ENCODE results near the gene CHORDC1. TPM values are rescaled to one million over a fixed set of nuclear protein-coding genes. Genes with fewer than 3 reads are reported as not detected.

CHORDC1 gene
- polyA plus RNA-seq, 1 of the 3 experiments (the other 2 are of a cell fraction) = 12.1 TPM

DNA sequence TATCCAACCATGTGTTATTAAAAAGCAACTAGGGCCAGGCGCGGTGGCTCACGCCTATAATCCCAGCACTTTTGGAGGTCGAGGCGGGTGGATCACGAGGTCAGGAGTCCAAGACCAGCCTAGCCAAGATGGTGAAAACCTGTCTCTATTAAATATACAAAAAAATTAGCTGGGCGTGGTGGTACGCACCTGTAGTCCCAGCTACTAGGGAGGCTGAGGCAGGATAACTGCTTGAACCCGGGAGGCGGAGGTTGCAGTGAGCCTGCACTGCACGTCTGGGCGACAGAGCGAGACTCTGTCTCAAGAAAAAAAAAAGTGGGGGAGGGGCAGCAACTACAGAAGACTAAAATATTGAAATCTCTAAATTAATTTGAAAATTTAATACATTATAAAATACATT, 18.4 kb downstream of the CHORDC1 start (continued):
- TF ChIP-seq, protein P1, sequence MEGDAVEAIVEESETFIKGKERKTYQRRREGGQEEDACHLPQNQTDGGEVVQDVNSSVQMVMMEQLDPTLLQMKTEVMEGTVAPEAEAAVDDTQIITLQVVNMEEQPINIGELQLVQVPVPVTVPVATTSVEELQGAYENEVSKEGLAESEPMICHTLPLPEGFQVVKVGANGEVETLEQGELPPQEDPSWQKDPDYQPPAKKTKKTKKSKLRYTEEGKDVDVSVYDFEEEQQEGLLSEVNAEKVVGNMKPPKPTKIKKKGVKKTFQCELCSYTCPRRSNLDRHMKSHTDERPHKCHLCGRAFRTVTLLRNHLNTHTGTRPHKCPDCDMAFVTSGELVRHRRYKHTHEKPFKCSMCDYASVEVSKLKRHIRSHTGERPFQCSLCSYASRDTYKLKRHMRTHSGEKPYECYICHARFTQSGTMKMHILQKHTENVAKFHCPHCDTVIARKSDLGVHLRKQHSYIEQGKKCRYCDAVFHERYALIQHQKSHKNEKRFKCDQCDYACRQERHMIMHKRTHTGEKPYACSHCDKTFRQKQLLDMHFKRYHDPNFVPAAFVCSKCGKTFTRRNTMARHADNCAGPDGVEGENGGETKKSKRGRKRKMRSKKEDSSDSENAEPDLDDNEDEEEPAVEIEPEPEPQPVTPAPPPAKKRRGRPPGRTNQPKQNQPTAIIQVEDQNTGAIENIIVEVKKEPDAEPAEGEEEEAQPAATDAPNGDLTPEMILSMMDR (IDR thresholded peaks at IDR 0.05) = no peak
- TF ChIP-seq CHD2 (IDR thresholded peaks at IDR 0.05; ENCODE audit: low read length, partially characterized antibody) (no peak), FOXJ3 (CRISPR knock-in tag; IDR thresholded peaks at IDR 0.05) (no peak)

DNA sequence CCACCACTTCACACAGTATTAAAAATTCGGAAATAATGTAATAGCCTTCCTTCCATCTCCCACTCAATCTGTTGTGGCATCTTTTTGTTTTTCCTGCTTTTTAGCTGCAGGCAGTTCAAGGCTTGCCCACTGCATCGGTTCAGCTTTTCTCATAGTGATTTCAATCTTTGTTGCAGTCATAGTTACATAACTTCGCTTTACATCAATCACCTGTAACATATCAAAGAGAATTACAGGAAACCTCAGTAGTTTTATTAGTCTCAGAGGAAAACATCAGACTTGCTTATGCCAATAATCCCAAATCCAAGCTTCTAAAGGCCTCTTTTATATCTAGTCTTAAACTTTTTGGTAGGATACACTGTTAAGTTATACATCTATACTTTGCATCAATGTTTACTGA, 20.5 kb downstream of the CHORDC1 start:
- Histone ChIP-seq H3K4me1 (ENCODE audit: control insufficient read depth in 1 of 2, insufficient read depth in 2 of 2, low read depth in 1 of 2, low read length in 1 of 2) (peaks cover 3 to 6% of the 10 kb centered on the region in 2 experiments; a peak in 3 of 4 replicates), H4K20me1 (ENCODE audit: insufficient read depth) (no peaks in the 10 kb centered on the region), H3K4me3 (ENCODE audit: low read depth in 2 of 2, low read length in 1 of 2) (no peak overlapping the region), H3K27me3 (ENCODE audit: insufficient read depth) (no peaks in the 10 kb centered on the region), H3K36me3 (replicated peaks in 1 of 2; ENCODE audit: control insufficient read depth in 1 of 2, insufficient read depth in 2 of 2, low read length in 1 of 2) (peaks cover 73 to 89% of the 10 kb centered on the region in 2 experiments), H3K27ac (ENCODE audit: low read depth in 2 of 2, low read length in 1 of 2) (no peak overlapping the region), H3K79me2 (ENCODE audit: insufficient read depth) (no peaks in the 10 kb centered on the region; the same call in 1 of the 2 replicates), H3K9me2 (no peaks in the 10 kb centered on the region), H2AFZ (ENCODE audit: low read depth) (no peak overlapping the region), H3K9ac (no peak overlapping the region), H3K4me2 (no peak overlapping the region), H3K9me3 (no peaks in the 10 kb centered on the region), H3F3A (replicated peaks; ENCODE audit: insufficient read depth) (peaks cover 15% of the 10 kb centered on the region)
- POLR2A ChIA-PET = no interaction called here
- DNase-seq = no peak
- WGBS (ENCODE audit: low lambda C conversion rate) = 69% methylated on average over 3 of the region's 3 CpGs
- CTCF ChIA-PET = no interaction called here
- TF ChIP-seq, protein P2, sequence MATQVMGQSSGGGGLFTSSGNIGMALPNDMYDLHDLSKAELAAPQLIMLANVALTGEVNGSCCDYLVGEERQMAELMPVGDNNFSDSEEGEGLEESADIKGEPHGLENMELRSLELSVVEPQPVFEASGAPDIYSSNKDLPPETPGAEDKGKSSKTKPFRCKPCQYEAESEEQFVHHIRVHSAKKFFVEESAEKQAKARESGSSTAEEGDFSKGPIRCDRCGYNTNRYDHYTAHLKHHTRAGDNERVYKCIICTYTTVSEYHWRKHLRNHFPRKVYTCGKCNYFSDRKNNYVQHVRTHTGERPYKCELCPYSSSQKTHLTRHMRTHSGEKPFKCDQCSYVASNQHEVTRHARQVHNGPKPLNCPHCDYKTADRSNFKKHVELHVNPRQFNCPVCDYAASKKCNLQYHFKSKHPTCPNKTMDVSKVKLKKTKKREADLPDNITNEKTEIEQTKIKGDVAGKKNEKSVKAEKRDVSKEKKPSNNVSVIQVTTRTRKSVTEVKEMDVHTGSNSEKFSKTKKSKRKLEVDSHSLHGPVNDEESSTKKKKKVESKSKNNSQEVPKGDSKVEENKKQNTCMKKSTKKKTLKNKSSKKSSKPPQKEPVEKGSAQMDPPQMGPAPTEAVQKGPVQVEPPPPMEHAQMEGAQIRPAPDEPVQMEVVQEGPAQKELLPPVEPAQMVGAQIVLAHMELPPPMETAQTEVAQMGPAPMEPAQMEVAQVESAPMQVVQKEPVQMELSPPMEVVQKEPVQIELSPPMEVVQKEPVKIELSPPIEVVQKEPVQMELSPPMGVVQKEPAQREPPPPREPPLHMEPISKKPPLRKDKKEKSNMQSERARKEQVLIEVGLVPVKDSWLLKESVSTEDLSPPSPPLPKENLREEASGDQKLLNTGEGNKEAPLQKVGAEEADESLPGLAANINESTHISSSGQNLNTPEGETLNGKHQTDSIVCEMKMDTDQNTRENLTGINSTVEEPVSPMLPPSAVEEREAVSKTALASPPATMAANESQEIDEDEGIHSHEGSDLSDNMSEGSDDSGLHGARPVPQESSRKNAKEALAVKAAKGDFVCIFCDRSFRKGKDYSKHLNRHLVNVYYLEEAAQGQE (IDR thresholded peaks at IDR 0.05; ENCODE audit: low read depth, low read length) = no peak
- TF ChIP-seq NRF1 (IDR thresholded peaks at IDR 0.05; ENCODE audit: low read depth, low read length) = no peak
- no peak for TF ChIP-seq TCF12 (IDR thresholded peaks at IDR 0.05)
- TF ChIP-seq FOSL2 (IDR thresholded peaks at IDR 0.05; ENCODE audit: borderline replicate concordance, low read depth) = no peak
- TF ChIP-seq, protein P1 (IDR thresholded peaks at IDR 0.05) = no peak
- no peak for TF ChIP-seq YY1 (IDR thresholded peaks at IDR 0.05; ENCODE audit: low read depth)
- no peak for TF ChIP-seq SIN3A (IDR thresholded peaks at IDR 0.05; ENCODE audit: borderline replicate concordance, low read depth, low read length)
- TF ChIP-seq FOXM1 (IDR thresholded peaks at IDR 0.05; ENCODE audit: low read depth) = no peak
- TF ChIP-seq, protein P3, sequence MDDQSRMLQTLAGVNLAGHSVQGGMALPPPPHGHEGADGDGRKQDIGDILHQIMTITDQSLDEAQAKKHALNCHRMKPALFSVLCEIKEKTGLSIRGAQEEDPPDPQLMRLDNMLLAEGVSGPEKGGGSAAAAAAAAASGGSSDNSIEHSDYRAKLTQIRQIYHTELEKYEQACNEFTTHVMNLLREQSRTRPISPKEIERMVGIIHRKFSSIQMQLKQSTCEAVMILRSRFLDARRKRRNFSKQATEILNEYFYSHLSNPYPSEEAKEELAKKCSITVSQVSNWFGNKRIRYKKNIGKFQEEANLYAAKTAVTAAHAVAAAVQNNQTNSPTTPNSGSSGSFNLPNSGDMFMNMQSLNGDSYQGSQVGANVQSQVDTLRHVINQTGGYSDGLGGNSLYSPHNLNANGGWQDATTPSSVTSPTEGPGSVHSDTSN (IDR thresholded peaks at IDR 0.05) = no peak
- TF ChIP-seq, protein P4, sequence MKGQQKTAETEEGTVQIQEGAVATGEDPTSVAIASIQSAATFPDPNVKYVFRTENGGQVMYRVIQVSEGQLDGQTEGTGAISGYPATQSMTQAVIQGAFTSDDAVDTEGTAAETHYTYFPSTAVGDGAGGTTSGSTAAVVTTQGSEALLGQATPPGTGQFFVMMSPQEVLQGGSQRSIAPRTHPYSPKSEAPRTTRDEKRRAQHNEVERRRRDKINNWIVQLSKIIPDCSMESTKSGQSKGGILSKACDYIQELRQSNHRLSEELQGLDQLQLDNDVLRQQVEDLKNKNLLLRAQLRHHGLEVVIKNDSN (IDR thresholded peaks at IDR 0.05; ENCODE audit: borderline replicate concordance, low read depth) = no peak
- TF ChIP-seq, protein P5, sequence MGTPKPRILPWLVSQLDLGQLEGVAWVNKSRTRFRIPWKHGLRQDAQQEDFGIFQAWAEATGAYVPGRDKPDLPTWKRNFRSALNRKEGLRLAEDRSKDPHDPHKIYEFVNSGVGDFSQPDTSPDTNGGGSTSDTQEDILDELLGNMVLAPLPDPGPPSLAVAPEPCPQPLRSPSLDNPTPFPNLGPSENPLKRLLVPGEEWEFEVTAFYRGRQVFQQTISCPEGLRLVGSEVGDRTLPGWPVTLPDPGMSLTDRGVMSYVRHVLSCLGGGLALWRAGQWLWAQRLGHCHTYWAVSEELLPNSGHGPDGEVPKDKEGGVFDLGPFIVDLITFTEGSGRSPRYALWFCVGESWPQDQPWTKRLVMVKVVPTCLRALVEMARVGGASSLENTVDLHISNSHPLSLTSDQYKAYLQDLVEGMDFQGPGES (IDR thresholded peaks at IDR 0.05; ENCODE audit: low read depth, low read length) = no peak
- TF ChIP-seq, protein P6, sequence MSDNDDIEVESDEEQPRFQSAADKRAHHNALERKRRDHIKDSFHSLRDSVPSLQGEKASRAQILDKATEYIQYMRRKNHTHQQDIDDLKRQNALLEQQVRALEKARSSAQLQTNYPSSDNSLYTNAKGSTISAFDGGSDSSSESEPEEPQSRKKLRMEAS (IDR thresholded peaks at IDR 0.05; ENCODE audit: low read depth) = no peak
- TF ChIP-seq RFX5 (IDR thresholded peaks at IDR 0.05; ENCODE audit: low read length) = no peak
- no peak for TF ChIP-seq EZH2phosphoT487 (IDR thresholded peaks at IDR 0.05; ENCODE audit: borderline replicate concordance, low read depth)
- no peak for TF ChIP-seq POLR2AphosphoS5 (IDR thresholded peaks at IDR 0.05; ENCODE audit: low read depth, low read length)
- TF ChIP-seq, protein P7, sequence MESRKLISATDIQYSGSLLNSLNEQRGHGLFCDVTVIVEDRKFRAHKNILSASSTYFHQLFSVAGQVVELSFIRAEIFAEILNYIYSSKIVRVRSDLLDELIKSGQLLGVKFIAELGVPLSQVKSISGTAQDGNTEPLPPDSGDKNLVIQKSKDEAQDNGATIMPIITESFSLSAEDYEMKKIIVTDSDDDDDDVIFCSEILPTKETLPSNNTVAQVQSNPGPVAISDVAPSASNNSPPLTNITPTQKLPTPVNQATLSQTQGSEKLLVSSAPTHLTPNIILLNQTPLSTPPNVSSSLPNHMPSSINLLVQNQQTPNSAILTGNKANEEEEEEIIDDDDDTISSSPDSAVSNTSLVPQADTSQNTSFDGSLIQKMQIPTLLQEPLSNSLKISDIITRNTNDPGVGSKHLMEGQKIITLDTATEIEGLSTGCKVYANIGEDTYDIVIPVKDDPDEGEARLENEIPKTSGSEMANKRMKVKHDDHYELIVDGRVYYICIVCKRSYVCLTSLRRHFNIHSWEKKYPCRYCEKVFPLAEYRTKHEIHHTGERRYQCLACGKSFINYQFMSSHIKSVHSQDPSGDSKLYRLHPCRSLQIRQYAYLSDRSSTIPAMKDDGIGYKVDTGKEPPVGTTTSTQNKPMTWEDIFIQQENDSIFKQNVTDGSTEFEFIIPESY (IDR thresholded peaks at IDR 0.05; ENCODE audit: borderline replicate concordance, low read depth) = no peak
